IgD-negative memory B cell (primary cell): Measurements from ENCODE around the gene PTH1R. TPM values are rescaled to one million over a fixed set of nuclear protein-coding genes. Genes with fewer than 3 reads are reported as not detected.

Source experiments
- H3K27ac Mint-ChIP-seq, 3 donors: one replicate each; pipeline ENCODE4 v1.8.0; 2020 to 2022; ENCODE audit warnings: mild to moderate bottlenecking in 3 of 3, mixed read lengths in 3 of 3, moderate library complexity in 1 of 3
- H3K27me3 Mint-ChIP-seq: one replicate; pipeline ENCODE4 v1.8.0; 2021; ENCODE audit warnings: mixed read lengths
- H3K36me3 Mint-ChIP-seq: one replicate; pipeline ENCODE4 v1.8.0; 2020; ENCODE audit warnings: mild to moderate bottlenecking, mixed read lengths
- H3K4me1 Mint-ChIP-seq, 3 donors: one replicate each; pipeline ENCODE4 v1.8.0; 2020 to 2022; ENCODE audit warnings: mixed read lengths in 3 of 3, mild to moderate bottlenecking in 1 of 3
- H3K4me3 Mint-ChIP-seq, 4 donors: one replicate each; pipeline ENCODE4 v1.8.0; 2020 to 2022; ENCODE audit warnings: mild to moderate bottlenecking in 4 of 4, mixed read lengths in 4 of 4, moderate library complexity in 3 of 4
- H3K9me3 Mint-ChIP-seq, 3 donors: one replicate each; pipeline ENCODE4 v1.8.0; 2020 to 2021; ENCODE audit warnings: mixed read lengths in 3 of 3, mild to moderate bottlenecking in 1 of 3
- polyA plus RNA-seq: library from polyadenylated mRNA; unstranded; fragments of 300-500 nt; fragmentation: Illumina TruSeq; gene quantifications from one replicate; pipeline ENCODE4 v1.2.3, GENCODE V29; 2021

Gene PTH1R
- polyA plus RNA-seq, 1 donor from 2014 or later = not detected

- Mint-ChIP-seq H3K36me3 (peaks cover 1% of the 10 kb centered on the region), H3K4me1 (peaks cover 2 to 5% (median 4%) of the 10 kb centered on the region in 3 donors), H3K27ac (peak overlapping the region in 1 of 3 donors; percentile 10), H3K4me3 (peak overlapping the region; percentile 60 to 92 (median 87)), H3K9me3 (peaks cover 7 to 17% (median 8%) of the 10 kb centered on the region in 3 donors), H3K27me3 (peaks cover 3% of the 10 kb centered on the region)
Measured at GRCh38 chr3:46845860-46846623, 31.5 kb upstream of the PTH1R start.

GRCh38 chr3:46846624-46847542 is 30.6 kb upstream of the PTH1R start:
- H3K27ac Mint-ChIP-seq = peak overlapping the region in 1 of 3 donors; percentile 10
- H3K27me3 Mint-ChIP-seq = peaks cover 3% of the 10 kb centered on the region
- H3K4me1 Mint-ChIP-seq = peaks cover 2 to 5% (median 4%) of the 10 kb centered on the region in 3 donors
- peaks cover 3 to 9% (median 6%) of the 10 kb centered on the region in 3 donors for H3K9me3 Mint-ChIP-seq
- H3K4me3 Mint-ChIP-seq = peak overlapping the region; percentile 60 to 92 (median 87)
- H3K36me3 Mint-ChIP-seq = peaks cover 1% of the 10 kb centered on the region

- H3K4me3 Mint-ChIP-seq = peak overlapping the region in 1 of 4 donors; percentile 78
- H3K27me3 Mint-ChIP-seq = peaks cover 3% of the 10 kb centered on the region
- no peaks in the 10 kb centered on the region for H3K36me3 Mint-ChIP-seq
- H3K9me3 Mint-ChIP-seq = peaks cover 2 to 6% (median 4%) of the 10 kb centered on the region in 3 donors
- peaks cover 2 to 6% (median 4%) of the 10 kb centered on the region in 3 donors for H3K4me1 Mint-ChIP-seq
- no peak overlapping the region for H3K27ac Mint-ChIP-seq
Measured at GRCh38 chr3:46847744-46848143, 29.8 kb upstream of the PTH1R start.

- Mint-ChIP-seq H3K4me1 (peaks cover 2 to 6% (median 4%) of the 10 kb centered on the region in 3 donors), H3K4me3 (peak overlapping the region in 2 of 4 donors; percentile 34 to 78), H3K27ac (no peak overlapping the region), H3K9me3 (no peaks in the 10 kb centered on the region), H3K27me3 (peaks cover 3% of the 10 kb centered on the region), H3K36me3 (no peaks in the 10 kb centered on the region)
Measured at GRCh38 chr3:46848271-46849044, 29.1 kb upstream of the PTH1R start.

GRCh38 chr3:46849045-46849631 is 28.4 kb upstream of the PTH1R start:
- no peak overlapping the region for H3K27ac Mint-ChIP-seq
- H3K4me3 Mint-ChIP-seq = no peak overlapping the region

GRCh38 chr3:46849686-46850467 is 27.6 kb upstream of the PTH1R start:
- peaks cover 3% of the 10 kb centered on the region for H3K27me3 Mint-ChIP-seq
- H3K36me3 Mint-ChIP-seq = no peaks in the 10 kb centered on the region
- H3K4me3 Mint-ChIP-seq = no peak overlapping the region
- no peak overlapping the region for H3K27ac Mint-ChIP-seq
- H3K9me3 Mint-ChIP-seq = no peaks in the 10 kb centered on the region
- H3K4me1 Mint-ChIP-seq = peaks cover 0 to 6% (median 2%) of the 10 kb centered on the region in 3 donors

More at GRCh38 chr3:46849045-46849631, 28.4 kb upstream of the PTH1R start:
- Mint-ChIP-seq H3K9me3 (no peaks in the 10 kb centered on the region), H3K27me3 (peaks cover 3% of the 10 kb centered on the region), H3K36me3 (no peaks in the 10 kb centered on the region), H3K4me1 (peaks cover 0 to 6% (median 2%) of the 10 kb centered on the region in 3 donors)

- H3K27ac Mint-ChIP-seq = no peak overlapping the region
- H3K4me3 Mint-ChIP-seq = no peak overlapping the region
- H3K9me3 Mint-ChIP-seq = no peaks in the 10 kb centered on the region
- peaks cover 0 to 5% (median 0%) of the 10 kb centered on the region in 3 donors for H3K4me1 Mint-ChIP-seq
- H3K27me3 Mint-ChIP-seq = peaks cover 3% of the 10 kb centered on the region
- no peaks in the 10 kb centered on the region for H3K36me3 Mint-ChIP-seq
Measured at GRCh38 chr3:46850468-46850779, 27.1 kb upstream of the PTH1R start.

- Mint-ChIP-seq H3K9me3 (no peaks in the 10 kb centered on the region), H3K27ac (peak overlapping the region in 1 of 3 donors; percentile 59), H3K4me1 (peaks cover 0 to 5% (median 0%) of the 10 kb centered on the region in 3 donors), H3K27me3 (peaks cover 3% of the 10 kb centered on the region), H3K4me3 (no peak overlapping the region), H3K36me3 (no peaks in the 10 kb centered on the region)
Measured at GRCh38 chr3:46851364-46852333, 25.9 kb upstream of the PTH1R start.

- no peaks in the 10 kb centered on the region for H3K9me3 Mint-ChIP-seq
- peaks cover 0 to 3% (median 0%) of the 10 kb centered on the region in 3 donors for H3K4me1 Mint-ChIP-seq
- H3K4me3 Mint-ChIP-seq = no peak overlapping the region
- no peaks in the 10 kb centered on the region for H3K36me3 Mint-ChIP-seq
- no peak overlapping the region for H3K27ac Mint-ChIP-seq
- peaks cover 3% of the 10 kb centered on the region for H3K27me3 Mint-ChIP-seq
Measured at GRCh38 chr3:46852334-46852720, 25.2 kb upstream of the PTH1R start.

GRCh38 chr3:46852839-46853355 is 24.6 kb upstream of the PTH1R start:
- no peaks in the 10 kb centered on the region for H3K9me3 Mint-ChIP-seq
- H3K27ac Mint-ChIP-seq = peak overlapping the region in 1 of 3 donors; percentile 1
- H3K4me3 Mint-ChIP-seq = no peak overlapping the region
- peaks cover 4% of the 10 kb centered on the region for H3K27me3 Mint-ChIP-seq
- H3K4me1 Mint-ChIP-seq = peaks cover 0 to 2% (median 0%) of the 10 kb centered on the region in 3 donors
- no peaks in the 10 kb centered on the region for H3K36me3 Mint-ChIP-seq

- Mint-ChIP-seq H3K4me1 (peaks cover 0 to 2% (median 0%) of the 10 kb centered on the region in 3 donors), H3K27ac (no peak overlapping the region), H3K4me3 (no peak overlapping the region), H3K36me3 (no peaks in the 10 kb centered on the region), H3K9me3 (no peaks in the 10 kb centered on the region), H3K27me3 (peaks cover 9% of the 10 kb centered on the region)
Measured at GRCh38 chr3:46853441-46854415, 23.8 kb upstream of the PTH1R start.

GRCh38 chr3:46854555-46854991 is 22.9 kb upstream of the PTH1R start:
- peaks cover 0 to 2% (median 0%) of the 10 kb centered on the region in 3 donors for H3K4me1 Mint-ChIP-seq
- no peak overlapping the region for H3K4me3 Mint-ChIP-seq
- H3K9me3 Mint-ChIP-seq = no peaks in the 10 kb centered on the region
- no peak overlapping the region for H3K27ac Mint-ChIP-seq
- H3K36me3 Mint-ChIP-seq = no peaks in the 10 kb centered on the region
- H3K27me3 Mint-ChIP-seq = peaks cover 9% of the 10 kb centered on the region
